Measurements from ENCODE around the gene IGF2BP2. TPM values are rescaled to one million over a fixed set of nuclear protein-coding genes. Genes with fewer than 3 reads are reported as not detected.

The IGF2BP2 gene
- total RNA-seq, 1 experiment from 2014 or later: 50.6 TPM

GRCh38 chr3:185658943-185659342, 165.9 kb downstream of the IGF2BP2 start:
- Histone ChIP-seq H3K9me3 (replicated peaks) (no peaks in the 10 kb centered on the region), H3K4me3 (no peak overlapping the region), H3K4me1 (no peaks in the 10 kb centered on the region), H3K27ac (no peak overlapping the region), H3K36me3 (peaks cover 13% of the 10 kb centered on the region), H3K27me3 (no peaks in the 10 kb centered on the region)
- no peak for DNase-seq

- Histone ChIP-seq H3K36me3 (peaks cover 13% of the 10 kb centered on the region), H3K4me3 (no peak overlapping the region), H3K9me3 (replicated peaks) (no peaks in the 10 kb centered on the region), H3K27me3 (no peaks in the 10 kb centered on the region), H3K4me1 (no peaks in the 10 kb centered on the region), H3K27ac (no peak overlapping the region)
- DNase-seq: peak in 1 of 2 experiments; percentile 20
These were observed 166.3 kb downstream of the IGF2BP2 start for GRCh38 chr3:185658504-185658912.

- Histone ChIP-seq H3K36me3 (peaks cover 13% of the 10 kb centered on the region), H3K27me3 (no peaks in the 10 kb centered on the region), H3K27ac (no peak overlapping the region), H3K4me3 (no peak overlapping the region), H3K9me3 (replicated peaks) (no peaks in the 10 kb centered on the region), H3K4me1 (no peaks in the 10 kb centered on the region)
- no peak for DNase-seq
These were observed 166.9 kb downstream of the IGF2BP2 start for GRCh38 chr3:185657691-185658503.

- H3K4me3 ChIP-seq: no peak overlapping the region
- DNase-seq: no peak
- no peaks in the 10 kb centered on the region for H3K4me1 ChIP-seq
- no peaks in the 10 kb centered on the region for H3K9me3 ChIP-seq (replicated peaks)
- no peaks in the 10 kb centered on the region for H3K27me3 ChIP-seq
- no peak overlapping the region for H3K27ac ChIP-seq
- H3K36me3 ChIP-seq: peaks cover 13% of the 10 kb centered on the region
These were observed 167.6 kb downstream of the IGF2BP2 start for GRCh38 chr3:185657211-185657610.

GRCh38 chr3:185656321-185656840, 168.5 kb downstream of the IGF2BP2 start:
- Histone ChIP-seq H3K9me3 (replicated peaks) (no peaks in the 10 kb centered on the region), H3K27me3 (no peaks in the 10 kb centered on the region), H3K4me1 (no peaks in the 10 kb centered on the region), H3K27ac (no peak overlapping the region), H3K36me3 (peaks cover 13% of the 10 kb centered on the region), H3K4me3 (no peak overlapping the region)
- no peak for DNase-seq

GRCh38 chr3:185655426-185656320, 169.2 kb downstream of the IGF2BP2 start:
- no peaks in the 10 kb centered on the region for H3K4me1 ChIP-seq
- H3K36me3 ChIP-seq: peaks cover 13% of the 10 kb centered on the region
- H3K27ac ChIP-seq: no peak overlapping the region
- H3K4me3 ChIP-seq: no peak overlapping the region
- H3K9me3 ChIP-seq (replicated peaks): no peaks in the 10 kb centered on the region
- no peaks in the 10 kb centered on the region for H3K27me3 ChIP-seq
- DNase-seq: no peak

- Histone ChIP-seq H3K9me3 (replicated peaks) (no peaks in the 10 kb centered on the region), H3K27ac (no peak overlapping the region), H3K4me3 (no peak overlapping the region), H3K27me3 (no peaks in the 10 kb centered on the region), H3K4me1 (no peaks in the 10 kb centered on the region), H3K36me3 (peaks cover 20% of the 10 kb centered on the region)
- no peak for DNase-seq
These were observed 170.1 kb downstream of the IGF2BP2 start for GRCh38 chr3:185654758-185655145.

GRCh38 chr3:185653949-185654757, 170.7 kb downstream of the IGF2BP2 start:
- Histone ChIP-seq H3K27me3 (no peaks in the 10 kb centered on the region), H3K4me1 (no peaks in the 10 kb centered on the region), H3K27ac (no peak overlapping the region), H3K36me3 (peaks cover 22% of the 10 kb centered on the region), H3K9me3 (replicated peaks) (no peaks in the 10 kb centered on the region), H3K4me3 (no peak overlapping the region)
- DNase-seq: no peak

- no peak for DNase-seq
- H3K4me3 ChIP-seq: no peak overlapping the region
- no peaks in the 10 kb centered on the region for H3K4me1 ChIP-seq
- H3K27me3 ChIP-seq: no peaks in the 10 kb centered on the region
- no peak overlapping the region for H3K27ac ChIP-seq
- H3K9me3 ChIP-seq (replicated peaks): no peaks in the 10 kb centered on the region
- peaks cover 22% of the 10 kb centered on the region for H3K36me3 ChIP-seq
These were observed 172.9 kb downstream of the IGF2BP2 start for GRCh38 chr3:185651971-185652370.

- no peak overlapping the region for H3K4me3 ChIP-seq
- H3K36me3 ChIP-seq: peaks cover 21% of the 10 kb centered on the region
- DNase-seq: no peak
- H3K27me3 ChIP-seq: no peaks in the 10 kb centered on the region
- no peaks in the 10 kb centered on the region for H3K4me1 ChIP-seq
- no peaks in the 10 kb centered on the region for H3K9me3 ChIP-seq (replicated peaks)
- H3K27ac ChIP-seq: no peak overlapping the region
These were observed 175.4 kb downstream of the IGF2BP2 start for GRCh38 chr3:185649414-185649813.

- Histone ChIP-seq H3K9me3 (replicated peaks) (no peaks in the 10 kb centered on the region), H3K27ac (no peak overlapping the region), H3K36me3 (peaks cover 19% of the 10 kb centered on the region), H3K4me1 (no peaks in the 10 kb centered on the region), H3K27me3 (no peaks in the 10 kb centered on the region), H3K4me3 (no peak overlapping the region)
- DNase-seq: no peak
These were observed 176.4 kb downstream of the IGF2BP2 start for GRCh38 chr3:185648396-185648795.

GRCh38 chr3:185647880-185648210, 177.0 kb downstream of the IGF2BP2 start:
- no peak for DNase-seq
- Histone ChIP-seq H3K27me3 (no peaks in the 10 kb centered on the region), H3K4me3 (no peak overlapping the region), H3K4me1 (no peaks in the 10 kb centered on the region), H3K27ac (no peak overlapping the region), H3K9me3 (replicated peaks) (no peaks in the 10 kb centered on the region), H3K36me3 (peaks cover 19% of the 10 kb centered on the region)

GRCh38 chr3:185647134-185647879, 177.5 kb downstream of the IGF2BP2 start:
- Histone ChIP-seq H3K4me1 (no peaks in the 10 kb centered on the region), H3K27ac (no peak overlapping the region), H3K27me3 (no peaks in the 10 kb centered on the region), H3K9me3 (replicated peaks) (no peaks in the 10 kb centered on the region), H3K4me3 (no peak overlapping the region), H3K36me3 (peaks cover 20% of the 10 kb centered on the region)
- DNase-seq: no peak

Data from SJCRH30 (cell line).